ENCODE data around the gene PSMD13. TPM values are rescaled to one million over a fixed set of nuclear protein-coding genes. Genes with fewer than 3 reads are reported as not detected.

The PSMD13 gene
- total RNA-seq, 1 experiment from 2014 or later: 141 TPM

- no peaks in the 10 kb centered on the region for H3K4me1 Mint-ChIP-seq
- H3K27ac ChIP-seq (ENCODE audit: insufficient read length, low read depth, low read length): no peak overlapping the region
- H4K91ac ChIP-seq (ENCODE audit: insufficient read length, low read depth, low read length): no peak overlapping the region
- no peaks in the 10 kb centered on the region for H3K27me3 ChIP-seq (ENCODE audit: insufficient read depth, low read length)
- H3K9me3 Mint-ChIP-seq: no peaks in the 10 kb centered on the region
- no peaks in the 10 kb centered on the region for H3K9me3 ChIP-seq (ENCODE audit: control insufficient read depth, low read depth, low read length)
- no peaks in the 10 kb centered on the region for H3K4me1 ChIP-seq (ENCODE audit: insufficient read depth, low read length)
- no peak overlapping the region for H3K4me2 ChIP-seq (ENCODE audit: insufficient read depth, insufficient read length, low read length)
- no peak overlapping the region for H3K23ac ChIP-seq (ENCODE audit: insufficient read length, low read depth, low read length)
- no peak overlapping the region for H2BK120ac ChIP-seq (ENCODE audit: low read depth, low read length, poor library complexity, severe bottlenecking)
- no peak overlapping the region for H2AFZ ChIP-seq (ENCODE audit: low read length)
- no peaks in the 10 kb centered on the region; the same call in 1 of the 2 replicates for H3K27me3 Mint-ChIP-seq (ENCODE audit: low read depth)
- no peak overlapping the region for H2BK15ac ChIP-seq (ENCODE audit: low read depth, low read length)
- DNase-seq: no peak
- H2BK12ac ChIP-seq (ENCODE audit: insufficient read length, low read depth, low read length): no peak overlapping the region
- no peaks in the 10 kb centered on the region for H4K20me1 ChIP-seq (ENCODE audit: control insufficient read depth, insufficient read depth, insufficient read length)
- H3K9ac ChIP-seq (ENCODE audit: extremely low read depth, insufficient read length, low read length): no peak overlapping the region
- H4K5ac ChIP-seq (ENCODE audit: insufficient read length, low read depth, low read length): no peak overlapping the region
- no peaks in the 10 kb centered on the region for H3K23me2 ChIP-seq (ENCODE audit: insufficient read length, low read depth, low read length, poor library complexity, severe bottlenecking)
- H3K79me2 ChIP-seq (ENCODE audit: insufficient read depth, low read length): no peaks in the 10 kb centered on the region
- peaks cover 7% of the 10 kb centered on the region for H3K79me1 ChIP-seq (ENCODE audit: insufficient read depth, low read depth, low read length, poor library complexity, severe bottlenecking)
- H3K56ac ChIP-seq (ENCODE audit: insufficient read length, low read depth, low read length): no peak overlapping the region
- no peak overlapping the region for H3K14ac ChIP-seq (ENCODE audit: insufficient read depth, low read length)
- H3K4me3 Mint-ChIP-seq: no peak overlapping the region
- no peak overlapping the region for H2BK5ac ChIP-seq (ENCODE audit: insufficient read length, low read length)
- H3K4ac ChIP-seq (ENCODE audit: low read depth, low read length): no peak overlapping the region
- H3T11ph ChIP-seq (ENCODE audit: low read length): no peak overlapping the region
- no peak overlapping the region for H2BK20ac ChIP-seq (ENCODE audit: low read depth, low read length, poor library complexity, severe bottlenecking)
- H4K8ac ChIP-seq (replicated peaks; ENCODE audit: insufficient read length, low read depth, low read length): no peak overlapping the region
- no peak overlapping the region for H3K18ac ChIP-seq (ENCODE audit: insufficient read length, low read depth, low read length)
- no peak overlapping the region for H2AK5ac ChIP-seq (ENCODE audit: insufficient read length, low read length)
- peaks cover 52 to 90% (median 68%) of the 10 kb centered on the region in 3 experiments; a peak in 6 of 7 replicates for H3K36me3 Mint-ChIP-seq (ENCODE audit: insufficient read depth in 1 of 3, low read depth in 3 of 3)
- TF ChIP-seq, protein P1, sequence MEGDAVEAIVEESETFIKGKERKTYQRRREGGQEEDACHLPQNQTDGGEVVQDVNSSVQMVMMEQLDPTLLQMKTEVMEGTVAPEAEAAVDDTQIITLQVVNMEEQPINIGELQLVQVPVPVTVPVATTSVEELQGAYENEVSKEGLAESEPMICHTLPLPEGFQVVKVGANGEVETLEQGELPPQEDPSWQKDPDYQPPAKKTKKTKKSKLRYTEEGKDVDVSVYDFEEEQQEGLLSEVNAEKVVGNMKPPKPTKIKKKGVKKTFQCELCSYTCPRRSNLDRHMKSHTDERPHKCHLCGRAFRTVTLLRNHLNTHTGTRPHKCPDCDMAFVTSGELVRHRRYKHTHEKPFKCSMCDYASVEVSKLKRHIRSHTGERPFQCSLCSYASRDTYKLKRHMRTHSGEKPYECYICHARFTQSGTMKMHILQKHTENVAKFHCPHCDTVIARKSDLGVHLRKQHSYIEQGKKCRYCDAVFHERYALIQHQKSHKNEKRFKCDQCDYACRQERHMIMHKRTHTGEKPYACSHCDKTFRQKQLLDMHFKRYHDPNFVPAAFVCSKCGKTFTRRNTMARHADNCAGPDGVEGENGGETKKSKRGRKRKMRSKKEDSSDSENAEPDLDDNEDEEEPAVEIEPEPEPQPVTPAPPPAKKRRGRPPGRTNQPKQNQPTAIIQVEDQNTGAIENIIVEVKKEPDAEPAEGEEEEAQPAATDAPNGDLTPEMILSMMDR (conservative IDR thresholded peaks at IDR 0.05): no peak
- no peak overlapping the region for H3K27ac Mint-ChIP-seq
- no CpG with 5 or more reads among the region's 2 CpGs for WGBS (ENCODE audit: extremely low coverage, insufficient read length, low lambda C conversion rate)
Measured at GRCh38 chr11:244376-244775, 7.6 kb downstream of the PSMD13 start.

Data from H9 (cell line).